ENCODE measurements around the gene TSPAN18.

TSPAN18 gene

GRCh38 chr11:44778195-44779100 is 51.7 kb downstream of the TSPAN18 start:
- no peak for DNase-seq

GRCh38 chr11:44779736-44780520 is 53.2 kb downstream of the TSPAN18 start:
- no peak for DNase-seq

GRCh38 chr11:44780940-44781631 is 54.3 kb downstream of the TSPAN18 start:
- no peak for DNase-seq

- no peak for DNase-seq
Measured at GRCh38 chr11:44781655-44782054, 54.9 kb downstream of the TSPAN18 start.

GRCh38 chr11:44782478-44782877 is 55.7 kb downstream of the TSPAN18 start:
- DNase-seq: no peak

GRCh38 chr11:44784436-44784760 is 57.6 kb downstream of the TSPAN18 start:
- DNase-seq: no peak

- no peak for DNase-seq
Measured at GRCh38 chr11:44784851-44785250, 58.1 kb downstream of the TSPAN18 start.

GRCh38 chr11:44785856-44786607 is 59.3 kb downstream of the TSPAN18 start:
- peak in 1 of 2 donors; percentile 17 for DNase-seq

- DNase-seq: no peak
Measured at GRCh38 chr11:44787070-44787469, 60.3 kb downstream of the TSPAN18 start.

- no peak for DNase-seq
Measured at GRCh38 chr11:44787981-44788380, 61.2 kb downstream of the TSPAN18 start.

GRCh38 chr11:44788536-44789261 is 61.9 kb downstream of the TSPAN18 start:
- no peak for DNase-seq

- DNase-seq: no peak
Measured at GRCh38 chr11:44789496-44789895, 62.7 kb downstream of the TSPAN18 start.

- DNase-seq: no peak
Measured at GRCh38 chr11:44790211-44790610, 63.4 kb downstream of the TSPAN18 start.

GRCh38 chr11:44791316-44791925 is 64.7 kb downstream of the TSPAN18 start:
- DNase-seq: no peak

- no peak for DNase-seq
Measured at GRCh38 chr11:44792171-44792570, 65.4 kb downstream of the TSPAN18 start.

- DNase-seq: no peak
Measured at GRCh38 chr11:44793350-44794090, 66.8 kb downstream of the TSPAN18 start.

- no peak for DNase-seq
Measured at GRCh38 chr11:44795803-44796535, 69.2 kb downstream of the TSPAN18 start.

GRCh38 chr11:44797051-44797450 is 70.3 kb downstream of the TSPAN18 start:
- DNase-seq: no peak

- DNase-seq: no peak
Measured at GRCh38 chr11:44797886-44798606, 71.3 kb downstream of the TSPAN18 start.
